IMR-90 (cell line): ENCODE data around the gene OR7G2. TPM values are rescaled to one million over a fixed set of nuclear protein-coding genes. Genes with fewer than 3 reads are reported as not detected.
"Not testable (repeated sequence)": the region's sequence is repeated elsewhere in the genome, so short reads cannot be mapped to it uniquely, and the experiment has no call there.

Experiments used
- ATAC-seq: fragments of 200-7000 bp; cut with Tn5 transposase; 2 replicates; pipeline ENCODE4 v1.9.1; 2020; ENCODE audit warnings: low read depth, mild to moderate bottlenecking, moderate library complexity
- BruUV-seq: library from RNA; stranded (reverse); fragments of 400-500 nt; replicated peaks from 2 replicates; lab custom pipeline; 2021; lab: Mats Ljungman, UMichigan
- CTCF ChIA-PET: fragments of 300-600 bp; formaldehyde crosslinking; extraction: SDS; loops from one replicate; lab custom pipeline; 2021; ENCODE audit warnings: antibody characterized with exemption; lab: Yijun Ruan, JAX
- POLR2A ChIA-PET: fragments of 300-600 bp; sonication (Branson Sonifier 250); formaldehyde crosslinking; loops from one replicate; lab custom pipeline; 2022; ENCODE audit warnings: antibody characterized with exemption; ENCODE audit not compliant: unreplicated experiment; lab: Charles Lee
- DNase-seq: peaks from one replicate; pipeline ENCODE4 v3.0.0; 2013
- H2AFZ ChIP-seq: replicated peaks from 2 replicates; pipeline ENCODE3; 2013; ENCODE audit warnings: low read length, mild to moderate bottlenecking; ENCODE audit not compliant: poor library complexity
- H2AK5ac ChIP-seq: 2 replicates; pipeline ENCODE4 v1.6.1; 2013; ENCODE audit warnings: low read depth, low read length, inconsistent platforms
- H2AK9ac ChIP-seq: replicated peaks from 2 replicates; pipeline ENCODE3; 2013; ENCODE audit warnings: mild to moderate bottlenecking, low read depth, low read length, moderate library complexity; ENCODE audit not compliant: poor library complexity
- H2BK120ac ChIP-seq: 2 replicates; pipeline ENCODE4 v1.6.1; 2013; ENCODE audit warnings: low read depth, low read length, inconsistent platforms
- H2BK15ac ChIP-seq: 3 replicates; pipeline ENCODE4 v1.6.1; 2013; ENCODE audit warnings: low read depth, low read length, inconsistent platforms
- H2BK20ac ChIP-seq: 2 replicates; pipeline ENCODE4 v1.6.1; 2013; ENCODE audit warnings: low read depth, mild to moderate bottlenecking, inconsistent platforms, low read length, moderate library complexity
- H2BK5ac ChIP-seq: 2 replicates; pipeline ENCODE4 v1.6.1; 2013; ENCODE audit warnings: mild to moderate bottlenecking, low read depth, low read length, inconsistent platforms; ENCODE audit not compliant: poor library complexity, severe bottlenecking
- H3K14ac ChIP-seq: replicated peaks from 2 replicates; pipeline ENCODE4 v1.6.1; 2013; ENCODE audit warnings: low read depth, low read length, inconsistent platforms
- H3K18ac ChIP-seq: 2 replicates; pipeline ENCODE4 v1.6.1; 2013; ENCODE audit warnings: low read depth, low read length, control low read depth
- H3K23ac ChIP-seq: 2 replicates; pipeline ENCODE4 v1.6.1; 2013; ENCODE audit warnings: low read depth, low read length, inconsistent platforms
- H3K27ac ChIP-seq: 2 replicates; pipeline ENCODE4 v1.5.1; 2013; ENCODE audit warnings: mild to moderate bottlenecking, control low read depth, low read length; ENCODE audit not compliant: insufficient read depth
- H3K27me3 ChIP-seq: 2 replicates; pipeline ENCODE4 v1.6.1; 2013; ENCODE audit warnings: low read length; ENCODE audit not compliant: control insufficient read depth, insufficient read depth
- H3K36me3 ChIP-seq: 2 replicates; pipeline ENCODE4 v1.6.1; 2013; ENCODE audit warnings: low read length, mixed read lengths; ENCODE audit not compliant: control insufficient read depth, insufficient read depth
- H3K4ac ChIP-seq: 2 replicates; pipeline ENCODE4 v1.6.1; 2013; ENCODE audit warnings: low read depth, low read length, inconsistent platforms
- H3K4me1 ChIP-seq: 2 replicates; pipeline ENCODE4 v1.6.1; 2013; ENCODE audit warnings: low read length, mixed read lengths; ENCODE audit not compliant: control insufficient read depth, insufficient read depth
- H3K4me2 ChIP-seq: 2 replicates; pipeline ENCODE4 v1.6.1; 2013; ENCODE audit warnings: low read depth, mild to moderate bottlenecking, control low read depth, low read length, moderate library complexity
- H3K4me3 ChIP-seq: 2 replicates; pipeline ENCODE4 v1.5.1; 2013; ENCODE audit warnings: low read depth, mild to moderate bottlenecking, control low read depth, low read length, moderate library complexity; ENCODE audit not compliant: insufficient read depth
- H3K56ac ChIP-seq: 2 replicates; pipeline ENCODE4 v1.6.1; 2013; ENCODE audit warnings: low read length, inconsistent platforms; ENCODE audit not compliant: insufficient read depth; ENCODE audit errors: extremely low read depth
- H3K79me1 ChIP-seq, 2 experiments: 2 replicates each; pipeline ENCODE4 v1.6.1; 2013; ENCODE audit warnings: low read length in 2 of 2, inconsistent platforms in 1 of 2, low read depth in 1 of 2
- H3K9ac ChIP-seq: 2 replicates; pipeline ENCODE4 v1.6.1; 2013; ENCODE audit warnings: low read depth, low read length, control low read depth
- H3K9me1 ChIP-seq: 2 replicates; pipeline ENCODE4 v1.6.1; 2013; ENCODE audit warnings: low read length, inconsistent platforms; ENCODE audit not compliant: insufficient read depth
- H3K9me3 ChIP-seq: 2 replicates; pipeline ENCODE4 v1.6.1; 2013; ENCODE audit warnings: low read length; ENCODE audit not compliant: control insufficient read depth, insufficient read depth
- H4K20me1 ChIP-seq: 2 replicates; pipeline ENCODE4 v1.6.1; 2013; ENCODE audit warnings: low read length, inconsistent platforms; ENCODE audit not compliant: insufficient read depth
- H4K5ac ChIP-seq: 2 replicates; pipeline ENCODE4 v1.6.1; 2013; ENCODE audit warnings: mild to moderate bottlenecking, low read depth, low read length, control low read depth
- H4K8ac ChIP-seq, 2 experiments: 2 replicates each; pipeline ENCODE4 v1.6.1; 2013; ENCODE audit warnings: low read depth in 2 of 2, low read length in 2 of 2, control low read depth in 1 of 2, inconsistent platforms in 1 of 2
- H4K91ac ChIP-seq: 2 replicates; pipeline ENCODE4 v1.6.1; 2013; ENCODE audit warnings: low read depth, low read length, inconsistent platforms; ENCODE audit not compliant: insufficient read depth
- CEBPB ChIP-seq: IDR thresholded peaks from 2 replicates; pipeline ENCODE4 v1.6.1; 2012; ENCODE audit warnings: low read depth, low read length, improper control_type of control experiment
- CHD1 ChIP-seq: IDR thresholded peaks from 2 replicates; pipeline ENCODE4 v1.6.1; 2012; ENCODE audit warnings: low read depth, low read length, improper control_type of control experiment
- ELK1 ChIP-seq: fragments of 150-350 bp; IDR thresholded peaks from 2 replicates; pipeline ENCODE4 v1.6.1; 2016; ENCODE audit warnings: low read depth, mild to moderate bottlenecking, low read length, moderate library complexity, borderline replicate concordance
- MAFK ChIP-seq: IDR thresholded peaks from 2 replicates; pipeline ENCODE4 v1.6.1; 2012; ENCODE audit warnings: low read depth, low read length, improper control_type of control experiment
- POLR2A ChIP-seq: IDR thresholded peaks from 2 replicates; pipeline ENCODE4 v1.6.1; 2012; ENCODE audit warnings: mild to moderate bottlenecking, low read depth, low read length
- RAD21 ChIP-seq: IDR thresholded peaks from 2 replicates; pipeline ENCODE4 v1.6.1; 2012; ENCODE audit warnings: low read length, improper control_type of control experiment
- RFX5 ChIP-seq: IDR thresholded peaks from 2 replicates; pipeline ENCODE4 v1.8.0; 2012; ENCODE audit warnings: low read depth, mild to moderate bottlenecking, low read length, moderate library complexity
- SMC3 ChIP-seq: fragments of 150-350 bp; IDR thresholded peaks from 2 replicates; pipeline ENCODE4 v1.6.1; 2016; ENCODE audit warnings: low read depth, mild to moderate bottlenecking, antibody characterized with exemption, low read length, moderate library complexity
- USF2 ChIP-seq: fragments of 150-350 bp; IDR thresholded peaks from 2 replicates; pipeline ENCODE4 v1.6.1; 2017; ENCODE audit warnings: mild to moderate bottlenecking, antibody characterized with exemption, low read length, low read depth
- WGBS, 2 experiments: methylation state at CpG; one replicate each; pipeline versions ENCODE4 v1.1.5 to v1.1.7; 2013; ENCODE audit warnings: missing lambda C conversion rate in 2 of 2; ENCODE audit not compliant: insufficient read length in 1 of 2; ENCODE audit errors: extremely low coverage in 2 of 2; 5-methylcytosine and 5-hydroxymethylcytosine counted together
- dilution Hi-C: fragments of 300-500 bp; cut with HindIII; formaldehyde crosslinking; loops from one replicate; pipeline ENCODE4 v1.14.3; 2018; ENCODE audit warnings: low sequenced_read_pairs; ENCODE audit not compliant: unreplicated experiment
- in situ Hi-C: fragments of 300-500 bp; cut with MboI; formaldehyde crosslinking; loops from 3 replicates; pipeline ENCODE4 v1.14.3; 2019; ENCODE audit warnings: low sequenced_read_pairs, inconsistent platforms, mixed read lengths
- intact Hi-C: fragments of 100-400 bp; cut with micrococcal nuclease; formaldehyde crosslinking; loops from 2 replicates; pipeline ENCODE4 v1.10.0; 2022
- polyA plus RNA-seq, 3 experiments: library from polyadenylated mRNA; depleted of rRNA; stranded (reverse); fragments of >200 nt; gene quantifications; 2 replicates each; pipeline ENCODE4 v1.2.3, GENCODE V29; 2012; ENCODE audit warnings: low replicate concordance in 1 of 3
- total RNA-seq: library from RNA; depleted of rRNA; stranded (reverse); fragments of >200 nt; gene quantifications from 2 replicates; pipeline ENCODE4 v1.2.3, GENCODE V29; 2012

The OR7G2 gene
- total and polyA plus RNA-seq, 2 of the 4 experiments (the other 2 are of a cell fraction): not detected

- H3K9ac ChIP-seq: no peak overlapping the region
- H3K56ac ChIP-seq: no peak overlapping the region
- H2AFZ ChIP-seq: no peak overlapping the region
- H2BK15ac ChIP-seq: no peak overlapping the region
- intact Hi-C loops: no loop called here
- no peaks in the 10 kb centered on the region for H3K9me1 ChIP-seq
- no peak overlapping the region for H3K18ac ChIP-seq
- dilution Hi-C loops: no loop called here
- H3K27ac ChIP-seq: no peak overlapping the region
- H3K36me3 ChIP-seq: no peaks in the 10 kb centered on the region
- no peak overlapping the region for H2BK20ac ChIP-seq
- H3K27me3 ChIP-seq: no peaks in the 10 kb centered on the region
- in situ Hi-C loops: no loop called here
- no peak overlapping the region for H3K4ac ChIP-seq
- H2BK5ac ChIP-seq: no peak overlapping the region
- H4K5ac ChIP-seq: no peak overlapping the region
- TF ChIP-seq ELK1 (no peak), POLR2A (no peak), RAD21 (no peak), CEBPB (no peak), USF2 (no peak), MAFK (no peak), RFX5 (no peak), SMC3 (no peak), CHD1 (no peak)
- no peaks in the 10 kb centered on the region for H4K20me1 ChIP-seq
- CTCF ChIA-PET: no interaction called here
- no peak overlapping the region for H2AK5ac ChIP-seq
- POLR2A ChIA-PET: no interaction called here
- H3K23ac ChIP-seq: no peak overlapping the region
- no peak for DNase-seq
- peaks cover 13% of the 10 kb centered on the region for H3K9me3 ChIP-seq
- no peak overlapping the region for H4K91ac ChIP-seq
- no peak overlapping the region for H3K4me3 ChIP-seq
- H2AK9ac ChIP-seq: no peak overlapping the region
- no peak overlapping the region for H2BK120ac ChIP-seq
- WGBS, 2 experiments: 80% methylated on average over 1 of the region's 8 CpGs; no CpG with 5 or more reads in 1 of the 2 experiments
- H3K79me1 ChIP-seq: no peaks in the 10 kb centered on the region
- no peak overlapping the region for H4K8ac ChIP-seq
- H3K4me1 ChIP-seq: no peaks in the 10 kb centered on the region
- H3K14ac ChIP-seq: no peak overlapping the region
- no peak overlapping the region for H3K4me2 ChIP-seq
- no TSS peak for BruUV-seq
- no peak for ATAC-seq
Observed at GRCh38 chr19:9054207-9054606, 53.1 kb downstream of the OR7G2 start.

GRCh38 chr19:9053674-9054073 lies 53.6 kb downstream of the OR7G2 start:
- CTCF ChIA-PET, H4K20me1 ChIP-seq, H4K91ac ChIP-seq, H2AK9ac ChIP-seq, H3K4me2 ChIP-seq, H2BK20ac ChIP-seq, H4K5ac ChIP-seq, H3K18ac ChIP-seq, dilution Hi-C loops, H2AK5ac ChIP-seq, H3K4me3 ChIP-seq, BruUV-seq, H3K23ac ChIP-seq, H2AFZ ChIP-seq, H3K9me1 ChIP-seq, H2BK120ac ChIP-seq, H3K4ac ChIP-seq, H2BK5ac ChIP-seq, POLR2A ChIA-PET, H3K14ac ChIP-seq, H3K27ac ChIP-seq, H4K8ac ChIP-seq, H3K4me1 ChIP-seq, H3K56ac ChIP-seq, H3K36me3 ChIP-seq, H3K27me3 ChIP-seq, H2BK15ac ChIP-seq, H3K9ac ChIP-seq, H3K79me1 ChIP-seq, in situ Hi-C loops, DNase-seq, intact Hi-C loops, ATAC-seq: not testable (repeated sequence)
- H3K9me3 ChIP-seq: peaks cover 13% of the 10 kb centered on the region
- WGBS, 2 experiments: no CpG with 5 or more reads among the region's 6 CpGs
